WTC11 (cell line): ENCODE measurements around the gene PPP1R14C. TPM values are rescaled to one million over a fixed set of nuclear protein-coding genes. Genes with fewer than 3 reads are reported as not detected.

Experiments used
- ATAC-seq: fragments of 200-7000 bp; cut with Tn5 transposase; 2 replicates; pipeline ENCODE4 v1.10.0; 2021; ENCODE audit warnings: mild to moderate bottlenecking, moderate library complexity
- CTCF ChIA-PET: fragments of 300-600 bp; sonication (Branson Sonifier 250); formaldehyde crosslinking; loops from one replicate; lab custom pipeline; 2021; ENCODE audit warnings: antibody characterized with exemption; lab: Charles Lee
- POLR2A ChIA-PET: fragments of 350-600 bp; sonication (Branson Sonifier 250); formaldehyde crosslinking; loops from one replicate; lab custom pipeline; 2021; ENCODE audit warnings: antibody characterized with exemption; lab: Charles Lee
- DNase-seq: peaks from one replicate; pipeline ENCODE4 v3.0.0; 2021; ENCODE audit warnings: low spot score
- H3K27ac Mint-ChIP-seq: 2 replicates; pipeline ENCODE4 v1.8.0; 2021; ENCODE audit warnings: mixed read lengths
- H3K27me3 Mint-ChIP-seq: 2 replicates; pipeline ENCODE4 v1.8.0; 2021; ENCODE audit warnings: low read depth, mild to moderate bottlenecking, moderate library complexity, mixed read lengths
- H3K36me3 Mint-ChIP-seq: 2 replicates; pipeline ENCODE4 v1.8.0; 2021; ENCODE audit warnings: mixed read lengths
- H3K4me1 Mint-ChIP-seq: 2 replicates; pipeline ENCODE4 v1.8.0; 2022; ENCODE audit warnings: mixed read lengths
- H3K4me3 Mint-ChIP-seq: 2 replicates; pipeline ENCODE4 v1.8.0; 2021; ENCODE audit warnings: mild to moderate bottlenecking, moderate library complexity, mixed read lengths
- H3K9me3 Mint-ChIP-seq: 2 replicates; pipeline ENCODE4 v1.8.0; 2021; ENCODE audit warnings: mixed read lengths
- CREB1 ChIP-seq: sonication (generic); formaldehyde crosslinking; IDR thresholded peaks from 2 replicates; pipeline ENCODE4 v1.8.0; 2023; ENCODE audit warnings: mild to moderate bottlenecking, missing genetic modification reagents
- FOXJ3 ChIP-seq: sonication (generic); formaldehyde crosslinking; IDR thresholded peaks from 2 replicates; pipeline ENCODE4 v1.9.0; 2021; ENCODE audit warnings: missing genetic modification reagents, mild to moderate bottlenecking, borderline replicate concordance
- FOXP1 ChIP-seq: sonication (generic); formaldehyde crosslinking; IDR thresholded peaks from 2 replicates; pipeline ENCODE4 v1.8.0; 2022; ENCODE audit warnings: missing genetic modification reagents, mild to moderate bottlenecking, moderate library complexity, borderline replicate concordance
- GABPB1 ChIP-seq: sonication (generic); formaldehyde crosslinking; IDR thresholded peaks from 2 replicates; pipeline ENCODE4 v1.8.1; 2023; ENCODE audit warnings: mild to moderate bottlenecking, missing genetic modification reagents
- IRF1 ChIP-seq: sonication (generic); formaldehyde crosslinking; IDR thresholded peaks from 2 replicates; pipeline ENCODE4 v1.8.0; 2023; ENCODE audit warnings: missing genetic modification reagents
- IRF2 ChIP-seq: sonication (generic); formaldehyde crosslinking; IDR thresholded peaks from 2 replicates; pipeline ENCODE4 v1.8.0; 2022; ENCODE audit warnings: low read depth, missing genetic modification reagents, borderline replicate concordance
- MXD4 ChIP-seq: fragments of 250-450 bp; sonication (Bioruptor Pico); IDR thresholded peaks from 2 replicates; pipeline ENCODE4 v1.8.0; 2021; ENCODE audit warnings: mild to moderate bottlenecking, moderate library complexity, borderline replicate concordance
- NR2C2 ChIP-seq: sonication (generic); formaldehyde crosslinking; IDR thresholded peaks from 2 replicates; pipeline ENCODE4 v1.8.0; 2022; ENCODE audit warnings: mild to moderate bottlenecking, missing genetic modification reagents
- PRDM15 ChIP-seq: sonication (generic); formaldehyde crosslinking; IDR thresholded peaks from 2 replicates; pipeline ENCODE4 v1.8.0; 2022; ENCODE audit warnings: missing genetic modification reagents
- SMAD3 ChIP-seq: sonication (generic); formaldehyde crosslinking; IDR thresholded peaks from 2 replicates; pipeline ENCODE4 v1.8.0; 2022; ENCODE audit warnings: missing genetic modification reagents, mild to moderate bottlenecking, borderline replicate concordance
- TEAD1 ChIP-seq: sonication (generic); formaldehyde crosslinking; IDR thresholded peaks from 2 replicates; pipeline ENCODE4 v1.8.0; 2022; ENCODE audit warnings: mild to moderate bottlenecking, missing genetic modification reagents
- TEAD4 ChIP-seq: sonication (generic); formaldehyde crosslinking; IDR thresholded peaks from 2 replicates; pipeline ENCODE4 v1.8.0; 2022; ENCODE audit warnings: mild to moderate bottlenecking, missing genetic modification reagents
- TP53 ChIP-seq: sonication (generic); formaldehyde crosslinking; IDR thresholded peaks from 2 replicates; pipeline ENCODE4 v1.8.1; 2023; ENCODE audit warnings: mild to moderate bottlenecking, missing genetic modification reagents
- ZNF219 ChIP-seq: sonication (generic); formaldehyde crosslinking; IDR thresholded peaks from 2 replicates; pipeline ENCODE4 v1.8.0; 2023; ENCODE audit warnings: missing genetic modification reagents, mild to moderate bottlenecking, borderline replicate concordance
- ZNF396 ChIP-seq: fragments of 250-450 bp; sonication (Bioruptor Pico); IDR thresholded peaks from 2 replicates; pipeline ENCODE4 v1.8.0; 2021; ENCODE audit warnings: mild to moderate bottlenecking, moderate library complexity, borderline replicate concordance
- ZNF423 ChIP-seq: fragments of 250-450 bp; sonication (Bioruptor Pico); IDR thresholded peaks from 2 replicates; pipeline ENCODE4 v2.1.2; 2022; ENCODE audit warnings: mild to moderate bottlenecking, moderate library complexity
- total RNA-seq: library from RNA; stranded (reverse); gene quantifications from 3 replicates; pipeline ENCODE4 v1.2.3, GENCODE V29; 2021
- TF ChIP-seq, protein P1 (sequence below): sonication (generic); formaldehyde crosslinking; conservative IDR thresholded peaks from 2 replicates; pipeline ENCODE4 v1.8.1; 2022; ENCODE audit warnings: mild to moderate bottlenecking, missing genetic modification reagents
- TF ChIP-seq, protein P2 (sequence below): sonication (generic); formaldehyde crosslinking; IDR thresholded peaks from 2 replicates; pipeline ENCODE4 v1.8.1; 2022; ENCODE audit warnings: mild to moderate bottlenecking, moderate library complexity, missing genetic modification reagents
- TF ChIP-seq, protein P3 (sequence below): sonication (generic); formaldehyde crosslinking; IDR thresholded peaks from 2 replicates; pipeline ENCODE4 v1.8.1; 2022; ENCODE audit warnings: low read depth, missing genetic modification reagents, borderline replicate concordance
- TF ChIP-seq, protein P4 (sequence below): sonication (generic); formaldehyde crosslinking; IDR thresholded peaks from 2 replicates; pipeline ENCODE4 v1.8.0; 2022; ENCODE audit warnings: mild to moderate bottlenecking, missing genetic modification reagents
- TF ChIP-seq, protein P5 (sequence below): sonication (generic); formaldehyde crosslinking; conservative IDR thresholded peaks from 2 replicates; pipeline ENCODE4 v1.8.1; 2023; ENCODE audit warnings: mild to moderate bottlenecking, low read depth, missing genetic modification reagents, moderate library complexity

Gene PPP1R14C
- total RNA-seq, 1 experiment from 2014 or later = 1.1 TPM

DNA sequence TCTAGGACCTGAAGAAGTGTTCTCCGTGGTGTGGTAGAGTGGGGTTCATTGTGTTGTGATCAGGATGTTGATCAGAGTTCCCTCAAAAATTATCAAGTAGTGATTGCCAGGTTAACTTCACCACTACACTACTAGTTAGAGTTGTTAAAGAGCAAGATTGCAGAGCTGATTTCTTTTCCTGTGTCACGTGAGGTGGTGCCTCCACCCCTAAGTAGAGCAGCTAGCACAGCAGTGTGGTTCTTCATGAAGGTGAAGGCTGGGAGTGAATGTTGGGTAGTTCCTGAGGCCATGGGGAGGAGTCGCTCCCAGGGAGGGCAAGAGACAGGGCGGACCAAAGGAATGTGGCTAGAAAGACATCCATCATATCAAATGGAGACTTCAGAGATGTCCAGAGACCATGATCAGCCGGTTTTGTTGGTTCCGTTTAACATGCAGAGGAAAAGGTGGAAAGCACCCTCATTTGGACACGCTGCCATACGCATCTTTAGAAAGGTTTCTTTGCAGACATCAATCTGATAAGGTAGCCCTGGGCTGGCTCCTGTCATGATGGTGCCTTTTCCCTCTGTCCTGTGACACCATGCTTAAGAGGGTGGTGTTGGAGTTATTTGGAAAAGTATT is 146.7 kb downstream of the PPP1R14C start:
- no peaks in the 10 kb centered on the region for H3K4me1 Mint-ChIP-seq
- ChIA-PET POLR2A (no interaction called here), CTCF (no interaction called here)
- peaks cover 7% of the 10 kb centered on the region; the same call in 1 of the 2 replicates for H3K27me3 Mint-ChIP-seq
- no peak overlapping the region for H3K27ac Mint-ChIP-seq
- ATAC-seq = no peak
- H3K9me3 Mint-ChIP-seq = peaks cover 23% of the 10 kb centered on the region
- peaks cover 10% of the 10 kb centered on the region; the same call in 1 of the 2 replicates for H3K36me3 Mint-ChIP-seq
- no peak overlapping the region for H3K4me3 Mint-ChIP-seq
- DNase-seq = no peak
- TF ChIP-seq IRF2 (CRISPR knock-in tag) (no peak), FOXP1 (CRISPR knock-in tag) (no peak), TEAD4 (CRISPR knock-in tag) (no peak), TEAD1 (CRISPR knock-in tag) (no peak), MXD4 (CRISPR knock-in tag) (no peak), ZNF423 (no peak), PRDM15 (CRISPR knock-in tag) (no peak), SMAD3 (CRISPR knock-in tag) (no peak), CREB1 (no peak), ZNF396 (CRISPR knock-in tag) (no peak), GABPB1 (CRISPR knock-in tag) (no peak)
- TF ChIP-seq, protein P1, sequence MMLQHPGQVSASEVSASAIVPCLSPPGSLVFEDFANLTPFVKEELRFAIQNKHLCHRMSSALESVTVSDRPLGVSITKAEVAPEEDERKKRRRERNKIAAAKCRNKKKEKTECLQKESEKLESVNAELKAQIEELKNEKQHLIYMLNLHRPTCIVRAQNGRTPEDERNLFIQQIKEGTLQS = no peak
- TF ChIP-seq, protein P2, sequence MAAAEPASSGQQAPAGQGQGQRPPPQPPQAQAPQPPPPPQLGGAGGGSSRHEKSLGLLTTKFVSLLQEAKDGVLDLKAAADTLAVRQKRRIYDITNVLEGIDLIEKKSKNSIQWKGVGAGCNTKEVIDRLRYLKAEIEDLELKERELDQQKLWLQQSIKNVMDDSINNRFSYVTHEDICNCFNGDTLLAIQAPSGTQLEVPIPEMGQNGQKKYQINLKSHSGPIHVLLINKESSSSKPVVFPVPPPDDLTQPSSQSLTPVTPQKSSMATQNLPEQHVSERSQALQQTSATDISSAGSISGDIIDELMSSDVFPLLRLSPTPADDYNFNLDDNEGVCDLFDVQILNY (CRISPR knock-in tag) = no peak

DNA sequence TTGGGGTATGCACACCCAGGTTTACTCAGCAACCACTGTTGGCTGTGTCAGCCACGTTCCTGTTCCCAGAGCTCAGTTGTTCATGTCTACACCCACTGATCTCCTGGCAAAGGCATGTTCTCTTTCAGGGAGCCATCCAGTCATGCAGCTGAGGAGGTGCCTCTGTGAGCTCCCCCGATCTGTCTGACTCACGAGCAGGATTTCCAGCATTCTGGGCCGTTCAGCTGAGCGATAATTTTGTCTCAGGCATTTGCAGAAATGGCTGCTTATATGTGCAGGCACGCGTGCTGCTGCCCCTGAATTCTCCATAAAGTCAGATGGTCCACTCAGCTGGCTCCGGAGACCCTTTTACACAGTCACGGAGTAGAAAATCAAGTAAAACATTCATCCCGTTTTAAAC is 147.6 kb downstream of the PPP1R14C start:
- Mint-ChIP-seq H3K9me3 (peaks cover 23% of the 10 kb centered on the region), H3K4me1 (no peaks in the 10 kb centered on the region)
- ATAC-seq (no peak), DNase-seq (no peak)
- POLR2A ChIA-PET = no interaction called here
- TF ChIP-seq, protein P3, sequence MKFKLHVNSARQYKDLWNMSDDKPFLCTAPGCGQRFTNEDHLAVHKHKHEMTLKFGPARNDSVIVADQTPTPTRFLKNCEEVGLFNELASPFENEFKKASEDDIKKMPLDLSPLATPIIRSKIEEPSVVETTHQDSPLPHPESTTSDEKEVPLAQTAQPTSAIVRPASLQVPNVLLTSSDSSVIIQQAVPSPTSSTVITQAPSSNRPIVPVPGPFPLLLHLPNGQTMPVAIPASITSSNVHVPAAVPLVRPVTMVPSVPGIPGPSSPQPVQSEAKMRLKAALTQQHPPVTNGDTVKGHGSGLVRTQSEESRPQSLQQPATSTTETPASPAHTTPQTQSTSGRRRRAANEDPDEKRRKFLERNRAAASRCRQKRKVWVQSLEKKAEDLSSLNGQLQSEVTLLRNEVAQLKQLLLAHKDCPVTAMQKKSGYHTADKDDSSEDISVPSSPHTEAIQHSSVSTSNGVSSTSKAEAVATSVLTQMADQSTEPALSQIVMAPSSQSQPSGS (CRISPR knock-in tag) = no peak
- TF ChIP-seq ZNF219 (CRISPR knock-in tag) (no peak), NR2C2 (CRISPR knock-in tag) (no peak), TP53 (CRISPR knock-in tag) (no peak), IRF1 (CRISPR knock-in tag) (no peak), FOXJ3 (no peak), ZNF396 (CRISPR knock-in tag) (no peak)
- TF ChIP-seq, protein P1 = no peak
- TF ChIP-seq, protein P4, sequence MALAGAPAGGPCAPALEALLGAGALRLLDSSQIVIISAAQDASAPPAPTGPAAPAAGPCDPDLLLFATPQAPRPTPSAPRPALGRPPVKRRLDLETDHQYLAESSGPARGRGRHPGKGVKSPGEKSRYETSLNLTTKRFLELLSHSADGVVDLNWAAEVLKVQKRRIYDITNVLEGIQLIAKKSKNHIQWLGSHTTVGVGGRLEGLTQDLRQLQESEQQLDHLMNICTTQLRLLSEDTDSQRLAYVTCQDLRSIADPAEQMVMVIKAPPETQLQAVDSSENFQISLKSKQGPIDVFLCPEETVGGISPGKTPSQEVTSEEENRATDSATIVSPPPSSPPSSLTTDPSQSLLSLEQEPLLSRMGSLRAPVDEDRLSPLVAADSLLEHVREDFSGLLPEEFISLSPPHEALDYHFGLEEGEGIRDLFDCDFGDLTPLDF (CRISPR knock-in tag) = no peak
- TF ChIP-seq, protein P5, sequence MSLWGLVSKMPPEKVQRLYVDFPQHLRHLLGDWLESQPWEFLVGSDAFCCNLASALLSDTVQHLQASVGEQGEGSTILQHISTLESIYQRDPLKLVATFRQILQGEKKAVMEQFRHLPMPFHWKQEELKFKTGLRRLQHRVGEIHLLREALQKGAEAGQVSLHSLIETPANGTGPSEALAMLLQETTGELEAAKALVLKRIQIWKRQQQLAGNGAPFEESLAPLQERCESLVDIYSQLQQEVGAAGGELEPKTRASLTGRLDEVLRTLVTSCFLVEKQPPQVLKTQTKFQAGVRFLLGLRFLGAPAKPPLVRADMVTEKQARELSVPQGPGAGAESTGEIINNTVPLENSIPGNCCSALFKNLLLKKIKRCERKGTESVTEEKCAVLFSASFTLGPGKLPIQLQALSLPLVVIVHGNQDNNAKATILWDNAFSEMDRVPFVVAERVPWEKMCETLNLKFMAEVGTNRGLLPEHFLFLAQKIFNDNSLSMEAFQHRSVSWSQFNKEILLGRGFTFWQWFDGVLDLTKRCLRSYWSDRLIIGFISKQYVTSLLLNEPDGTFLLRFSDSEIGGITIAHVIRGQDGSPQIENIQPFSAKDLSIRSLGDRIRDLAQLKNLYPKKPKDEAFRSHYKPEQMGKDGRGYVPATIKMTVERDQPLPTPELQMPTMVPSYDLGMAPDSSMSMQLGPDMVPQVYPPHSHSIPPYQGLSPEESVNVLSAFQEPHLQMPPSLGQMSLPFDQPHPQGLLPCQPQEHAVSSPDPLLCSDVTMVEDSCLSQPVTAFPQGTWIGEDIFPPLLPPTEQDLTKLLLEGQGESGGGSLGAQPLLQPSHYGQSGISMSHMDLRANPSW (CRISPR knock-in tag) = no peak
- TF ChIP-seq, all 79 proteins: peak for 0
- H3K4me3 Mint-ChIP-seq = no peak overlapping the region
- H3K36me3 Mint-ChIP-seq = peaks cover 10% of the 10 kb centered on the region; the same call in 1 of the 2 replicates
- no peak overlapping the region for H3K27ac Mint-ChIP-seq
- CTCF ChIA-PET = no interaction called here
- H3K27me3 Mint-ChIP-seq = peaks cover 7% of the 10 kb centered on the region; the same call in 1 of the 2 replicates
